BLaER1 treated with 17β-estradiol and CSF1 and Interleukin-3, amounts not matched to agents 10 nM and 100 nM (cell line): ENCODE measurements around the gene ZNF423.

Experiments used
- H3K27ac ChIP-seq, 11 experiments: shearing (Covaris generic); formaldehyde crosslinking; 2 replicates each; pipeline ENCODE4 v1.8.1; 2022
- H3K27me3 ChIP-seq, 11 experiments: shearing (Covaris generic); formaldehyde crosslinking; 2 replicates each; pipeline ENCODE4 v1.8.1; 2022
- H3K36me3 ChIP-seq, 11 experiments: shearing (Covaris generic); formaldehyde crosslinking; 2 replicates each; pipeline ENCODE4 v1.8.1; 2022
- H3K4me1 ChIP-seq, 10 experiments: shearing (Covaris generic); formaldehyde crosslinking; 2 replicates each; pipeline ENCODE4 v1.8.1; 2022
- H3K4me2 ChIP-seq, 11 experiments: shearing (Covaris generic); formaldehyde crosslinking; 2 replicates each; pipeline ENCODE4 v1.8.1; 2022
- H3K4me3 ChIP-seq, 10 experiments: shearing (Covaris generic); formaldehyde crosslinking; 2 replicates each; pipeline ENCODE4 v1.8.1; 2022
- H3K9ac ChIP-seq, 11 experiments: shearing (Covaris generic); formaldehyde crosslinking; 2 replicates each; pipeline ENCODE4 v1.8.1; 2022
- H3K9me3 ChIP-seq, 11 experiments: shearing (Covaris generic); formaldehyde crosslinking; replicated peaks in 1 of 11; 2 replicates each; pipeline ENCODE4 v1.8.1; 2022
- H4K20me1 ChIP-seq, 11 experiments: shearing (Covaris generic); formaldehyde crosslinking; 2 replicates each; pipeline ENCODE4 v1.8.1; 2022
- Cebpa-rat ChIP-seq, 11 experiments: shearing (Covaris generic); IDR thresholded peaks; 2 replicates each; pipeline ENCODE4 v1.8.1; 2022

The ZNF423 gene

DNA sequence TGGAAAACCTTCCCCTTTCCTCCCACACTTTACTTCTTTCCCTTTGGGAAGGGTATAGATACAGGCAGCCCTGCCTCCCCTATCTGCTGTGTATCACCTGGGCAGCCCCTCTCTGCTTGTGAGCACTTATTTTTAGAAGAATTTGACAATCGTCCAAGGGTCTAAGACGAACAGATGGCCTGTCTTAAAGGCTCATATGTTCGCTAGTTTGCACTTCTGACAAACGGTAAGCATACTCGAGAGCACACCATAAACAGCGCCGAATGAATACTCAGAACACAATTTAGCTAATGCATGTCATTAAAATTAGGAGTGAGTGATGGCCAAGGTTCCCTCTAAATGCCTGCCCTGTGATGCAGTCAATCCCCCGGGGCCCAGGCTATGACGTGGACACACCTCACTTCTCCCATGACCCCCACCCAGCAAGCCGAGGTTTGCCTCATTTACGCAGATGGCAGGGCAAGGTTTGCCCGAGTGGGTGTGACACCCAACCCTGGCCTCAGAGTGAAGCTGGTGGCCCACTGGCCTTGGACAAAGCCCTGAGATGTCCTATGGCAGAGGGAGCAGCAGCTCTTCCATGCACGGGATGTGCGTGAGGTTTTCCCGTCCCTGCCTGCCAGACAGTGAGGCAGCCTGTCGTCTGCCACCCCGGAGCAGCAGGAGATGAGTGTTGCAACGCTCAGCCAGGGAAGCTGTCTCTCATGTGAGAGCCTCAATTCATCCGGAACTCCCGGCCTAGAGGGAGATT is 357.1 kb downstream of the ZNF423 start:
- no peaks in the 10 kb centered on the region for H3K27me3 ChIP-seq
- peaks cover 54 to 88% (median 78%) of the 10 kb centered on the region in 10 experiments for H3K4me1 ChIP-seq
- H3K36me3 ChIP-seq = peaks cover 0 to 13% (median 0%) of the 10 kb centered on the region in 11 experiments; a peak in 1 of 22 replicates
- no peaks in the 10 kb centered on the region for H3K9me3 ChIP-seq
- H3K4me2 ChIP-seq = peak overlapping the region in 9 of 11 experiments; percentile 54 to 98 (median 94); a peak in 18 of 22 replicates
- no peak for TF ChIP-seq Cebpa-rat (IDR thresholded peaks at IDR 0.05)
- H3K4me3 ChIP-seq = no peak overlapping the region
- peaks cover 0 to 30% (median 0%) of the 10 kb centered on the region in 11 experiments; a peak in 5 of 22 replicates for H4K20me1 ChIP-seq
- H3K27ac ChIP-seq = no peak overlapping the region
- H3K9ac ChIP-seq = no peak overlapping the region

DNA sequence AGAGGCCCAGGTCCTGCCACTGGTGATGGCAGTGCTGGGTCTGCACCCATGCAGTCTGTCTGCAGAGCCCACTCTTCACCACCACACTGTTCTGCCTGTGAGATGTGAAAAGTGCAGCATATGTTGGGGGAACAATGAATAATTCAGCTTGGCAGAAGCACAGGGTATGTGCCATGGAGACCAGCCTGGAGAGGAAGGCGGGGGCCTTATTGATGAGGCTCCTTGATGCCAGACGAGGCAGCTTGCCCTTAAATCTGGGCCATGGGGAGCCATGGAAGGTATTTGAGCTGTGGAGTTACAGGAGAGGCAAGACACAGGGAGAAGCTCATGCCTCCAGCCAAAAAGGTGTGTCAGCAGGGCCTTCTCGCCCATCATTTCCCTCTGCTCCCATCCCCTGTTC is 357.6 kb downstream of the ZNF423 start:
- H3K4me2 ChIP-seq = peak overlapping the region in 8 of 11 experiments; percentile 75 to 98 (median 95); a peak in 14 of 22 replicates
- TF ChIP-seq Cebpa-rat (IDR thresholded peaks at IDR 0.05) = no peak

DNA sequence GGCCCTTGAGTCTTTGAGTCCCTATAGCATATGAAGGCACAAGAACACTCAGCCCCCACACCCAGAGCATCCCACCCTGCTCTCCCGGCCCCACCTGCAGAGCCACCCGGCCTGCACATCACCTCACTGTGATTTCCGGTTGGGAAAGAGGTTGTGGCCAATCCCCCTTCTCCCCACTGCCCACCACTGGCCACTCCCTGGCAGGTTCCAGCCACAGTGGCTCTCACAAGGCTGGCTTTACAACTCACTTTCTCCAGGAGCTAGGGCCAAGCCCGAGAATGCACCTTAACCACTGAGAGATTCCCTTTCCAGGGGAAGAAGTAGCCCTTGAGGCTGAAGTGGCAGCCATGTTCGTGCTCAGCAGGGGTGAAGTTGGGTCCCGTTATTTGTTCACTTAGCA is 358.4 kb downstream of the ZNF423 start:
- Histone ChIP-seq H3K9me3 (no peaks in the 10 kb centered on the region), H3K27me3 (no peaks in the 10 kb centered on the region), H3K9ac (no peak overlapping the region), H3K4me2 (no peak overlapping the region), H3K27ac (no peak overlapping the region), H3K4me3 (no peak overlapping the region), H4K20me1 (peaks cover 0 to 23% (median 0%) of the 10 kb centered on the region in 11 experiments; a peak in 6 of 22 replicates), H3K36me3 (peaks cover 0 to 13% (median 0%) of the 10 kb centered on the region in 11 experiments; a peak in 1 of 22 replicates), H3K4me1 (peaks cover 45 to 88% (median 78%) of the 10 kb centered on the region in 10 experiments)
- no peak for TF ChIP-seq Cebpa-rat (IDR thresholded peaks at IDR 0.05)

More for the DNA sequence above, 357.6 kb downstream of the ZNF423 start:
- Histone ChIP-seq H3K4me3 (no peak overlapping the region), H4K20me1 (peaks cover 0 to 25% (median 0%) of the 10 kb centered on the region in 11 experiments; a peak in 5 of 22 replicates), H3K9ac (no peak overlapping the region), H3K27ac (no peak overlapping the region), H3K9me3 (no peaks in the 10 kb centered on the region), H3K4me1 (peaks cover 51 to 88% (median 78%) of the 10 kb centered on the region in 10 experiments), H3K27me3 (no peaks in the 10 kb centered on the region), H3K36me3 (peaks cover 0 to 13% (median 0%) of the 10 kb centered on the region in 11 experiments; a peak in 1 of 22 replicates)

DNA sequence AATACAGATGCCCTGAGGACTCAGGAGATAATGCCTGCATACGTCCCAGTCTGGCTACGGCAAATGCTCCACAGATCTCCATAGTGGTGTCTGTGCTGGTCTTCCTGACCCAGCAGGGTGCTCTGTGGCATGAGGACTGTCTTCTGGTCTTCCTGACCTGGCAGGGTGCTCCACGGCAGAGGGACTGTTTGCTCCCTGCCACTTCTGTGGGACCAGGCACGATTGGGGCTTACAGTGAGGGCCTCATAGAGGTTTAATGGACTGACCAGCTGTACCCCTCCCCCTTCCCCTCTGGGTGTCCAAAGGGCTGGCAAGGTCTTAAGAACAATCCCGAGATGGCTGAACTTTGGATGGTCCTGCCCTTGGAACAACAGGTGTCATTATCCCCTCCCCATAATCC is 359.3 kb downstream of the ZNF423 start:
- peaks cover 0 to 13% (median 0%) of the 10 kb centered on the region in 11 experiments; a peak in 1 of 22 replicates for H3K36me3 ChIP-seq
- H3K9me3 ChIP-seq = no peaks in the 10 kb centered on the region
- H3K9ac ChIP-seq = no peak overlapping the region
- H4K20me1 ChIP-seq = peaks cover 0 to 21% (median 0%) of the 10 kb centered on the region in 11 experiments; a peak in 6 of 22 replicates
- TF ChIP-seq Cebpa-rat (IDR thresholded peaks at IDR 0.05) = no peak
- no peak overlapping the region for H3K27ac ChIP-seq
- peaks cover 44 to 88% (median 78%) of the 10 kb centered on the region in 10 experiments for H3K4me1 ChIP-seq
- no peak overlapping the region for H3K4me3 ChIP-seq
- H3K4me2 ChIP-seq = 0 out of 22 replicates have a peak overlapping the region, but pooled peaks of 1 of the 11 experiments have one; percentile 91
- no peaks in the 10 kb centered on the region for H3K27me3 ChIP-seq

DNA sequence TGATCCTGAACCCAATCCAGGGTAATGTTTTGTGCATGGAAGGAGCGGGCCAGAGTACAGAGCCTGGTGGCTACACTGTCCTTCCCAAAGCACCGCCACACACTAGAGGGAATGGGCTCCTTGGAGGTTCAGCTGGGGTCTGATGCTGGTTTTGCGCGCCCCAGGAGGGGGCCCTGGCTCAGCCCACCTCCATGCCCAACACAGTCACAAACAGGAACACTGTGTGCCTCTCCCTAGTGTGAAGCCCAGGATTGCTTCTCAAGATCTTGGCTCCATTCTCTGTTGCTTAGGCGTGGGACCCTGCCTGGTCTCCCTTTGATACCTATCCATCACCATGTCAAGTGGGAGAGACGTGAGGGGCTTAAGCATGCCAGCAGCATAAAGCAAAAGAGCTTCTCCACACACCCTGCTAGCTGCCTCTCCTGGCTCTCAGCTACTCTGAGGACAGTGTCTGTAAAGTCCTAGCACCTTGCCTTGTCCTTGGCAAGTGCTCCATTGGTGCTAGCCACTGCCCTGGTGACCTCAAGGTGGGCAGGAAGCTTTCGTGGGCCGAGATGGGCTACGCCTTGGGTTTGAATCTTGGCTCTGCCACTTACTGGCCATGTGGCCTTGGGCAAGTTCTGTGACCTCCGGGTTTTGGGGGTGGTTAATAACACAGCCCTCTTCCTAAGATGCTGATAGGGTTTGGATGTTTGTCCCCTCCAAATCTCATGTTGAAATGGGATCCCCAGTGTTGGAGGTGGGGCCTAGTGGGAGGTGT is 360.1 kb downstream of the ZNF423 start:
- peak overlapping the region in 9 of 11 experiments; percentile 63 to 91 (median 81); a peak in 16 of 22 replicates for H3K4me2 ChIP-seq
- peaks cover 0 to 21% (median 0%) of the 10 kb centered on the region in 11 experiments; a peak in 6 of 22 replicates for H4K20me1 ChIP-seq
- no peak overlapping the region for H3K9ac ChIP-seq
- no peak overlapping the region for H3K4me3 ChIP-seq
- H3K36me3 ChIP-seq = peaks cover 0 to 13% (median 0%) of the 10 kb centered on the region in 11 experiments; a peak in 1 of 22 replicates
- H3K27me3 ChIP-seq = no peaks in the 10 kb centered on the region
- TF ChIP-seq Cebpa-rat (IDR thresholded peaks at IDR 0.05) = no peak
- H3K4me1 ChIP-seq = peaks cover 39 to 80% (median 72%) of the 10 kb centered on the region in 10 experiments
- no peaks in the 10 kb centered on the region for H3K9me3 ChIP-seq
- H3K27ac ChIP-seq = 0 out of 22 replicates have a peak overlapping the region, but pooled peaks of 1 of the 11 experiments have one; percentile 16

DNA sequence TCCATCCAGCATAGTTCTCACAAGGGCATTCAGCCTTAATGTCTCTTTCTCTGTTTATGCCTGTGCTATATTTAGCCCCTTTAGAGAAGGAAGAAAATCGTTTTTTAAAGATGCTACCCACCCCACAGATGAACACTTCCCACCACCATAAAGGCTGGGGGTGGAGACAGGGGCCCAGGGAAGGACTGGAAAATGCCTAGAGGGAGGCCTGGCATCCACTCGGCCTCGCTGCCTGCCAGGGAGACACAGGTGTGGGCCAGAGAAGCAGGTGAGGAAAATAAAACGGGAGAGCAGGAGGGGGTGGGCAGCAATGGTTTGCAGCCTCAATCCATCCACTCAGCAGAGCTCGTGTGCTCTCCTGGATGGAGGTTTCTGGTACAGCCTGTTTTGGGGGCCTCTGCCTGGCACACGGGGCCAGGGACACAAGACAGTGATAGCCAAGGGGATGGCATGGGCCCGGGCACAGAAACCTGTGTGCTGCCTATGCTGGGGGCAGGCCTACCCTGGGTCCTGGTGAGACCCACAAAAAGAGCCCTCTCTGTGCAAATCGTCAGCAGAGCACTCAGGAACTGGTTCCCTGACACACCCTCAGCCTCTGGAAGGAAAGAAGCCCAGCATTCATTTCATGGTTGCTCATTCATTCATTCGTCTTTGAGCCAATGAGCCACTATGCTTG is 360.9 kb downstream of the ZNF423 start:
- peaks cover 0 to 17% (median 4%) of the 10 kb centered on the region in 11 experiments; a peak in 8 of 22 replicates for H3K36me3 ChIP-seq
- no peak for TF ChIP-seq Cebpa-rat (IDR thresholded peaks at IDR 0.05)
- H3K9ac ChIP-seq = peak overlapping the region in 3 of 11 experiments; percentile 10 to 44 (median 30); a peak in 4 of 22 replicates
- H4K20me1 ChIP-seq = peaks cover 0 to 15% (median 0%) of the 10 kb centered on the region in 11 experiments; a peak in 6 of 22 replicates
- H3K4me2 ChIP-seq = peak overlapping the region; percentile 47 to 91 (median 76)
- H3K27ac ChIP-seq = peak overlapping the region in 4 of 11 experiments; percentile 5 to 45 (median 12); a peak in 2 of 22 replicates
- H3K27me3 ChIP-seq = no peaks in the 10 kb centered on the region
- H3K9me3 ChIP-seq = no peaks in the 10 kb centered on the region
- peaks cover 31 to 73% (median 64%) of the 10 kb centered on the region in 10 experiments for H3K4me1 ChIP-seq
- no peak overlapping the region for H3K4me3 ChIP-seq

DNA sequence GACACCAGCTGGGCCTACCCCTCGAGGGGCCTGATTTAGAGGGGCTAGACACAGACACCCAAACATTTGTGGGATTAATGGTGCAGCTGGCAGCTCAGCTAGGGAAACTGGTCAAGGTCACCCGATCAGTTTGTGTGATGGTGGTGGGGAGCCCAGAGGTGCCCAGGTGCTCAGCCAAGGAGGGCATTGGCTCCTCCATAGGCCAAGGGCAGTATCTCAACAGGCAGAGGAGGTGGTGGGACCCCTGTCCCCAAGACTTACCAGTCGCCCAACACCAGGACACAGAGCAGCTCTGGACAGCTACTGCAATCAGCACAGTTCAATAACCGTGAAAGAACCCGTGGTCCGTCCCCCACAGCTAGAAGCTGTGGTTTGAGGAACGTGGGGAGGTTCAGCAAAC is 361.4 kb downstream of the ZNF423 start:
- H3K4me3 ChIP-seq = no peak overlapping the region
- H3K4me1 ChIP-seq = peaks cover 28 to 67% (median 59%) of the 10 kb centered on the region in 10 experiments
- peak overlapping the region in 2 of 11 experiments; percentile 18 to 30; a peak in 3 of 22 replicates for H3K9ac ChIP-seq
- peak overlapping the region in 3 of 11 experiments; percentile 8 to 45 (median 16); a peak in 1 of 22 replicates for H3K27ac ChIP-seq
- H3K4me2 ChIP-seq = peak overlapping the region; percentile 47 to 91 (median 76)
- H3K9me3 ChIP-seq = no peaks in the 10 kb centered on the region
- H3K36me3 ChIP-seq = peaks cover 0 to 22% (median 8%) of the 10 kb centered on the region in 11 experiments; a peak in 8 of 22 replicates
- TF ChIP-seq Cebpa-rat (IDR thresholded peaks at IDR 0.05) = no peak
- H3K27me3 ChIP-seq = no peaks in the 10 kb centered on the region
- H4K20me1 ChIP-seq = peaks cover 0 to 10% (median 0%) of the 10 kb centered on the region in 11 experiments; a peak in 4 of 22 replicates

DNA sequence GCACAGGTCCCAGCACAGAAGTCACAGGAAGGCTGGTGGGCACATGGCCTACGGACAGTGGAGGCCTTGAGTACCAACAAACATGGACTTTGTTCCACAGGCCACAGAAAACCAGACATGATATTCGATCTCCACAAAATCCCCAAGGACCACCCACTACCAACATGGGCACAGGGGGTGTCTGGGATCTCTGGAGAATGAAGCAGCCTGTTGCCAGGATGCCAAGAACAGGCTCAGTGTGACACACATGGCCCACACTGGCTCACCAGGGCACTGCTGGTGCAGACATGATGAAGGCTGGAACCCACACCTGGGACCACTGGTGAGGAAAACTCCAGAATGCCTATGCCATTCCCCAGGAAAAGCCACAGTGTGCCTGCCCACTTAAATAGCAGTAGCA is 362.1 kb downstream of the ZNF423 start:
- Histone ChIP-seq H3K27me3 (no peaks in the 10 kb centered on the region), H3K4me1 (peaks cover 26 to 61% (median 53%) of the 10 kb centered on the region in 10 experiments), H4K20me1 (peaks cover 0 to 4% (median 0%) of the 10 kb centered on the region in 11 experiments; a peak in 2 of 22 replicates), H3K36me3 (peaks cover 0 to 22% (median 8%) of the 10 kb centered on the region in 11 experiments; a peak in 8 of 22 replicates), H3K9ac (peak overlapping the region in 1 of 11 experiments; percentile 18; a peak in 1 of 22 replicates), H3K27ac (peak overlapping the region in 1 of 11 experiments; percentile 45; a peak in 1 of 22 replicates), H3K9me3 (no peaks in the 10 kb centered on the region), H3K4me3 (no peak overlapping the region), H3K4me2 (peak overlapping the region; percentile 47 to 91 (median 76))
- no peak for TF ChIP-seq Cebpa-rat (IDR thresholded peaks at IDR 0.05)
